Measurements from ENCODE around the gene KLHL13.

The KLHL13 gene

DNA sequence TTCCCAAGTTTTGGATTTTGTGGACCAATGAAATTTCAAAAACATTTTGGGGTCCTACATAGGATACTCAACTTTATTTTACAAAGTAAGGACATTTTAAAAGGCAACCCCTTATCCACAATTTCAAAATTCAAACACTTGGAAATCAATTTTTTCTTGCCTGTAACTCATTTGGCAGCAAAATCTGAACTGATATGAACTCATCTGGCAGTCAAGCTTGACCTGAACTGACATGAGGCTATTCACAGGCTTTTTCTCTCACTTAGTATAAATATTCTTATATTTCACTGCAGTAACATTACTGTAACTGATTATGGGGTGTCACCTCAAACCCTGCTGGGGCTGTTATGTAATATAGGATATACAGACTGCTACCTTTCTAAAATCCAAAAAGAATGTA lies 116.1 kb downstream of the KLHL13 start:
- TF ChIP-seq HDGF (IDR thresholded peaks at IDR 0.05; ENCODE audit: borderline replicate concordance), result no peak
- TF ChIP-seq CTBP1 (IDR thresholded peaks at IDR 0.05; ENCODE audit: borderline replicate concordance), result no peak
- TF ChIP-seq, protein P1, sequence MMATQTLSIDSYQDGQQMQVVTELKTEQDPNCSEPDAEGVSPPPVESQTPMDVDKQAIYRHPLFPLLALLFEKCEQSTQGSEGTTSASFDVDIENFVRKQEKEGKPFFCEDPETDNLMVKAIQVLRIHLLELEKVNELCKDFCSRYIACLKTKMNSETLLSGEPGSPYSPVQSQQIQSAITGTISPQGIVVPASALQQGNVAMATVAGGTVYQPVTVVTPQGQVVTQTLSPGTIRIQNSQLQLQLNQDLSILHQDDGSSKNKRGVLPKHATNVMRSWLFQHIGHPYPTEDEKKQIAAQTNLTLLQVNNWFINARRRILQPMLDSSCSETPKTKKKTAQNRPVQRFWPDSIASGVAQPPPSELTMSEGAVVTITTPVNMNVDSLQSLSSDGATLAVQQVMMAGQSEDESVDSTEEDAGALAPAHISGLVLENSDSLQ (IDR thresholded peaks at IDR 0.05), result no peak
- no peak for TF ChIP-seq FOXM1 (IDR thresholded peaks at IDR 0.05; ENCODE audit: borderline replicate concordance)
- no peak for DNase-seq (ENCODE audit: extremely low spot score)
- ChIA-PET POLR2A (no interaction called here), CTCF (no interaction called here)

- CTCF ChIA-PET, result no interaction called here
- no peak for TF ChIP-seq SUZ12 (IDR thresholded peaks at IDR 0.05)
- no peak for TF ChIP-seq BHLHE40 (IDR thresholded peaks at IDR 0.05; ENCODE audit: borderline replicate concordance)
- TF ChIP-seq NFRKB (IDR thresholded peaks at IDR 0.05), result no peak
- TF ChIP-seq L3MBTL2 (conservative IDR thresholded peaks at IDR 0.05), result no peak
- TF ChIP-seq LEF1 (IDR thresholded peaks at IDR 0.05; ENCODE audit: borderline replicate concordance), result no peak
- no peak for TF ChIP-seq ARNT (IDR thresholded peaks at IDR 0.05)
- no peak for TF ChIP-seq SP1 (IDR thresholded peaks at IDR 0.05)
- no peak for TF ChIP-seq ELF4 (IDR thresholded peaks at IDR 0.05)
- no peak for TF ChIP-seq FOXA1 (IDR thresholded peaks at IDR 0.05)
- TF ChIP-seq, protein P1 (IDR thresholded peaks at IDR 0.05), result no peak
- TF ChIP-seq CTBP1 (IDR thresholded peaks at IDR 0.05; ENCODE audit: borderline replicate concordance), result no peak
- TF ChIP-seq TARDBP (IDR thresholded peaks at IDR 0.05), result no peak
- TF ChIP-seq FOXM1 (IDR thresholded peaks at IDR 0.05; ENCODE audit: borderline replicate concordance), result no peak
- TF ChIP-seq HDGF (IDR thresholded peaks at IDR 0.05; ENCODE audit: borderline replicate concordance), result no peak
- no peak for TF ChIP-seq ZNF384 (IDR thresholded peaks at IDR 0.05)
- no peak for TF ChIP-seq FOXK2 (IDR thresholded peaks at IDR 0.05)
- POLR2A ChIA-PET, result no interaction called here
- DNase-seq (ENCODE audit: extremely low spot score), result no peak
Observed at GRCh38 chrX:117998171-117998570, 118.4 kb downstream of the KLHL13 start.

GRCh38 chrX:117996918-117997480 lies 119.6 kb downstream of the KLHL13 start:
- TF ChIP-seq CTBP1 (IDR thresholded peaks at IDR 0.05; ENCODE audit: borderline replicate concordance), result no peak
- no peak for TF ChIP-seq ELF4 (IDR thresholded peaks at IDR 0.05)
- no peak for TF ChIP-seq BHLHE40 (IDR thresholded peaks at IDR 0.05; ENCODE audit: borderline replicate concordance)
- no peak for TF ChIP-seq FOXA1 (IDR thresholded peaks at IDR 0.05)
- TF ChIP-seq SP1 (IDR thresholded peaks at IDR 0.05), result no peak
- TF ChIP-seq TARDBP (IDR thresholded peaks at IDR 0.05), result no peak
- DNase-seq (ENCODE audit: extremely low spot score), result no peak
- ChIA-PET CTCF (interaction anchor here (0.6 to 0.7 kb wide), 2 partner anchors 125 to 258 kb away, joined by 3 read pairs; no protein-coding TSS in a partner anchor), POLR2A (no interaction called here)

- ChIA-PET CTCF (interaction anchor here (0.6 to 0.7 kb wide), 2 partner anchors 125 to 258 kb away, joined by 3 read pairs; no protein-coding TSS in a partner anchor), POLR2A (no interaction called here)
- no peak for DNase-seq (ENCODE audit: extremely low spot score)
- TF ChIP-seq CTBP1 (IDR thresholded peaks at IDR 0.05; ENCODE audit: borderline replicate concordance) (no peak), ARNT (IDR thresholded peaks at IDR 0.05) (no peak), BHLHE40 (IDR thresholded peaks at IDR 0.05; ENCODE audit: borderline replicate concordance) (no peak)
Observed at GRCh38 chrX:117996408-117996807, 120.2 kb downstream of the KLHL13 start.

- POLR2A ChIA-PET, result no interaction called here
- no peak for TF ChIP-seq ARNT (IDR thresholded peaks at IDR 0.05)
- no peak for TF ChIP-seq FOXK2 (IDR thresholded peaks at IDR 0.05)
- TF ChIP-seq, protein P1 (IDR thresholded peaks at IDR 0.05), result no peak
- no peak for TF ChIP-seq TARDBP (IDR thresholded peaks at IDR 0.05)
- no peak for TF ChIP-seq L3MBTL2 (conservative IDR thresholded peaks at IDR 0.05)
- no peak for TF ChIP-seq ELF4 (IDR thresholded peaks at IDR 0.05)
- no peak for TF ChIP-seq NFRKB (IDR thresholded peaks at IDR 0.05)
- no peak for TF ChIP-seq FOXM1 (IDR thresholded peaks at IDR 0.05; ENCODE audit: borderline replicate concordance)
- no peak for TF ChIP-seq CTBP1 (IDR thresholded peaks at IDR 0.05; ENCODE audit: borderline replicate concordance)
- no peak for TF ChIP-seq SUZ12 (IDR thresholded peaks at IDR 0.05)
- no peak for TF ChIP-seq LEF1 (IDR thresholded peaks at IDR 0.05; ENCODE audit: borderline replicate concordance)
- TF ChIP-seq FOXA1 (IDR thresholded peaks at IDR 0.05), result no peak
- no peak for TF ChIP-seq SP1 (IDR thresholded peaks at IDR 0.05)
- no peak for TF ChIP-seq BHLHE40 (IDR thresholded peaks at IDR 0.05; ENCODE audit: borderline replicate concordance)
- CTCF ChIA-PET, result interaction anchor here (1.2 kb wide), 1 partner anchor 10 kb away, joined by 4 read pairs; no protein-coding TSS in a partner anchor
- DNase-seq (ENCODE audit: extremely low spot score), result no peak
Observed at GRCh38 chrX:117995378-117995777, 121.2 kb downstream of the KLHL13 start.

DNA sequence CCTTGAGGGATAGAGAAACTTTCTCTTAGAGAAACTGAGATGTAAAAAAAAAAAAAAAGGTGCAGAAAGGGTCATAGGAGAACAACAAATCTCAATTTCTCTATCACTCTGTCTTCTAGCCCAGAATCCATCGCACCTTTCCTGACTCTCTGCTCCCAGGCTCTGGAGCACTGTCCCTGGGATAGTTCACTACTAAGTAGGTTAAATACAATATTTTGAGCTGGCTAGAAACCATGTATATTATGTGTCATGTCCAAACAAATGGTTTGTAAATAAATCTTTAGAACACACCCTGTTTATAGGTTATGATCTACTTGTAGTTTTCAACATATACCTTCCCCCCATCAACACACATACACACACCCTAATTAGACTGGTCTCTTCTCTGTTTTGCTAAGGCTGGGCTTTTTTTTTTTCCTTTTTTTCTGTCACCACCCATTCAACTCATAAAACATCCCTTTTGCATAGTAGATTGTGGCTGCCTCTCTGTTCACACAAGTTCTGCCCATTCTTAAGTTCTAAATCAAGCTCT lies 124.4 kb downstream of the KLHL13 start:
- ChIA-PET POLR2A (no interaction called here), CTCF (interaction anchor here (0.5 kb wide), 1 partner anchor 1135 kb away, joined by 3 read pairs; the partner anchor contains the start of gene KIAA1210)
- DNase-seq (ENCODE audit: extremely low spot score), result no peak
- TF ChIP-seq NFRKB (IDR thresholded peaks at IDR 0.05) (no peak), ARNT (IDR thresholded peaks at IDR 0.05) (no peak), LEF1 (IDR thresholded peaks at IDR 0.05; ENCODE audit: borderline replicate concordance) (no peak), ELF4 (IDR thresholded peaks at IDR 0.05) (no peak), FOXM1 (IDR thresholded peaks at IDR 0.05; ENCODE audit: borderline replicate concordance) (no peak), FOXK2 (IDR thresholded peaks at IDR 0.05) (no peak)
- TF ChIP-seq, protein P1 (IDR thresholded peaks at IDR 0.05), result no peak

Data from HEK293T (cell line).